SHP77 treated with DMSO at 0.1 percent for 48 hours (cell line): Measurements from ENCODE around the gene KLHDC8A.

Experiments
- DNase-seq: peaks from one replicate; lab custom pipeline; 2025; lab: John Stamatoyannopoulos, UW

Gene KLHDC8A

GRCh38 chr1:205296154-205296553 is 60.6 kb downstream of the KLHDC8A start:
- DNase-seq: no peak

- DNase-seq: no peak
Measured at GRCh38 chr1:205294934-205295333, 61.8 kb downstream of the KLHDC8A start.

GRCh38 chr1:205294175-205294917 is 62.4 kb downstream of the KLHDC8A start:
- no peak for DNase-seq

GRCh38 chr1:205293350-205294074 is 63.2 kb downstream of the KLHDC8A start:
- no peak for DNase-seq

- DNase-seq: no peak
Measured at GRCh38 chr1:205291596-205291995, 65.1 kb downstream of the KLHDC8A start.

GRCh38 chr1:205287767-205288559 is 68.8 kb downstream of the KLHDC8A start:
- no peak for DNase-seq

- DNase-seq: no peak
Measured at GRCh38 chr1:205287076-205287475, 69.6 kb downstream of the KLHDC8A start.

- DNase-seq: no peak
Measured at GRCh38 chr1:205286335-205286950, 70.3 kb downstream of the KLHDC8A start.
